Fibroblast of lung (primary cell): ENCODE measurements around the gene PFDN5. TPM values are rescaled to one million over a fixed set of nuclear protein-coding genes. Genes with fewer than 3 reads are reported as not detected.

Experiments used
- DNase-seq, 2 donors: peaks; one replicate each; pipeline versions ENCODE4 v3.0.0 to v3.0.0-alpha.2; 2010; ENCODE audit warnings: low read depth in 2 of 2
- H2AFZ ChIP-seq: 2 replicates; pipeline ENCODE4 v1.5.1; 2012; ENCODE audit warnings: low read length, control low read depth, inconsistent platforms
- H3K27ac ChIP-seq: 2 replicates; pipeline ENCODE4 v1.5.1; 2011; ENCODE audit warnings: low read length, control low read depth; ENCODE audit not compliant: insufficient read depth
- H3K27me3 ChIP-seq: 2 replicates; pipeline ENCODE4 v1.5.1; 2011; ENCODE audit warnings: mild to moderate bottlenecking, low read length; ENCODE audit not compliant: control insufficient read depth, insufficient read depth
- H3K36me3 ChIP-seq: 2 replicates; pipeline ENCODE4 v1.5.1; 2011; ENCODE audit warnings: low read length; ENCODE audit not compliant: control insufficient read depth, insufficient read depth
- H3K4me1 ChIP-seq: 2 replicates; pipeline ENCODE4 v1.5.1; 2011; ENCODE audit warnings: low read length; ENCODE audit not compliant: control insufficient read depth, insufficient read depth; ENCODE audit errors: extremely low read depth
- H3K4me2 ChIP-seq: 2 replicates; pipeline ENCODE4 v1.5.1; 2011; ENCODE audit warnings: low read length, control low read depth; ENCODE audit not compliant: insufficient read depth; ENCODE audit errors: extremely low read depth
- H3K4me3 ChIP-seq, 4 experiments: fragments of 200-600 bp in 1 of 4; sonication (generic) in 1 of 4; replicated peaks in 1 of 4; 2 replicates each; pipeline ENCODE4 v1.5.1; 2011 to 2016; ENCODE audit warnings: low read length in 4 of 4, low read depth in 3 of 4, mild to moderate bottlenecking in 3 of 4, control low read depth in 2 of 4, inconsistent platforms in 1 of 4, mixed read lengths in 1 of 4; ENCODE audit not compliant: insufficient read depth in 1 of 4; ENCODE audit errors: control extremely low read depth in 1 of 4
- H3K79me2 ChIP-seq: 2 replicates; pipeline ENCODE4 v1.5.1; 2012; ENCODE audit warnings: mild to moderate bottlenecking, low read length, inconsistent platforms; ENCODE audit not compliant: control insufficient read depth, insufficient read depth
- H3K9ac ChIP-seq: 2 replicates; pipeline ENCODE4 v1.5.1; 2011; ENCODE audit warnings: mild to moderate bottlenecking, low read length, control low read depth; ENCODE audit not compliant: insufficient read depth
- H3K9me3 ChIP-seq: 2 replicates; pipeline ENCODE4 v1.5.1; 2012; ENCODE audit warnings: low read depth, low read length; ENCODE audit not compliant: control insufficient read depth, insufficient read depth
- H4K20me1 ChIP-seq: 2 replicates; pipeline ENCODE4 v1.5.1; 2011; ENCODE audit warnings: low read length; ENCODE audit not compliant: control insufficient read depth, insufficient read depth; ENCODE audit errors: extremely low read depth
- CTCF ChIP-seq, 2 donors: IDR thresholded peaks in 1 of 2; conservative IDR thresholded peaks in 1 of 2; 1 replicate in 1 of 2; 2 replicates in 1 of 2; pipeline ENCODE4 v1.5.1; 2011 to 2012; ENCODE audit warnings: low read length in 2 of 2, control low read depth in 1 of 2, inconsistent platforms in 1 of 2, low read depth in 1 of 2, mild to moderate bottlenecking in 1 of 2
- EZH2 ChIP-seq: IDR thresholded peaks from 2 replicates; pipeline ENCODE4 v1.5.1; 2012; ENCODE audit warnings: low read length, control low read depth, mild to moderate bottlenecking; ENCODE audit errors: missing control alignments
- polyA plus RNA-seq, 2 donors: library from polyadenylated mRNA; depleted of rRNA in 1 of 2; stranded (reverse) in 1 of 2; unstranded in 1 of 2; fragments of >200 nt; gene quantifications; 2 replicates each; pipeline ENCODE4 v1.2.1, GENCODE V29; 2011 to 2012; ENCODE audit warnings: missing spikeins in 1 of 2
- total RNA-seq: library from RNA; depleted of rRNA; stranded (reverse); fragments of >200 nt; gene quantifications from 2 replicates; pipeline ENCODE4 v1.2.1, GENCODE V29; 2014

PFDN5 gene
- total and polyA plus RNA-seq, 2 donors (not counting 1 experiment from before 2014, with no cell fraction given): 735 to 1,007 TPM

DNA sequence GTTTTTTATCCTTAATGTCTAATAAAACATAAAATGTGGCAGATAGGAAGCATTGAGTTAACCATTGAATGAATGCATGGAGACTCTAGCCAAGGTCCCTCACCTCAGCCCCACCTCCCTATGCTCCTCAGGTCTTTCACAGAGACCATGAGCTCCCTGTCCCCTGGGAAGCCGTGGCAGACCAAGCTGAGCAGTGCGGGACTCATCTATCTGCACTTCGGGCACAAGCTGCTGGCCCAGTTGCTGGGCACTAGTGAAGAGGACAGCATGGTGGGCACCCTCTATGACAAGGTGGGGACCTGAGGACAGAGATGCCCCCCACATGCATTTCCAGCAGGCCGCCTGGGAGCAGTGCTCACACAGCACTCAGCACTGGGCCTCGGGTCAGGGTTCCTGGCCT is 7.6 kb downstream of the PFDN5 start:
- no peaks in the 10 kb centered on the region for H3K27me3 ChIP-seq
- DNase-seq: no peak
- peaks cover 23% of the 10 kb centered on the region for H3K79me2 ChIP-seq
- no peaks in the 10 kb centered on the region for H3K9me3 ChIP-seq
- H4K20me1 ChIP-seq: no peaks in the 10 kb centered on the region
- no peak overlapping the region for H3K4me2 ChIP-seq
- no peak overlapping the region for H3K4me3 ChIP-seq
- H3K27ac ChIP-seq: no peak overlapping the region
- peaks cover 9% of the 10 kb centered on the region for H3K36me3 ChIP-seq
- peaks cover 10% of the 10 kb centered on the region for H3K4me1 ChIP-seq
- H3K9ac ChIP-seq: no peak overlapping the region
- no peak overlapping the region for H2AFZ ChIP-seq
- TF ChIP-seq CTCF (conservative IDR thresholded peaks at IDR 0.05 in 1 of 2, IDR thresholded peaks at IDR 0.05 in 1 of 2; ENCODE audit: low read depth in 1 of 2, low read length in 2 of 2) (no peak), EZH2 (no peak)

DNA sequence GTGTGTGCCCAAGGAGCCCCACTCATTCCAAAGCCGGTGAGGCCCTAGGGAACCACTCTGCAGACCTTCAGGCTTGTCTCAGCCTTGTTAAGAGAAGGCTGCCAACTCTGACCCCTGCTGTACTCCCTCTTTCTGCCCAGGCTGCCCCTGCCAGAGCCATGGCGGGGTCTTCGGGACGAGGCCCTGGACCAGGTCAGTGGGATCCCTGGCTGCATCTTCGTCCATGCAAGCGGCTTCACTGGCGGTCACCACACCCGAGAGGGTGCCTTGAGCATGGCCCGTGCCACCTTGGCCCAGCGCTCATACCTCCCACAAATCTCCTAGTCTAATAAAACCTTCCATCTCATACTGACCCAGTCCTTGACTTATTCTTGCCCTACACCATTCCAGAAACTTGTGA is 11.5 kb downstream of the PFDN5 start:
- DNase-seq: no peak

DNA sequence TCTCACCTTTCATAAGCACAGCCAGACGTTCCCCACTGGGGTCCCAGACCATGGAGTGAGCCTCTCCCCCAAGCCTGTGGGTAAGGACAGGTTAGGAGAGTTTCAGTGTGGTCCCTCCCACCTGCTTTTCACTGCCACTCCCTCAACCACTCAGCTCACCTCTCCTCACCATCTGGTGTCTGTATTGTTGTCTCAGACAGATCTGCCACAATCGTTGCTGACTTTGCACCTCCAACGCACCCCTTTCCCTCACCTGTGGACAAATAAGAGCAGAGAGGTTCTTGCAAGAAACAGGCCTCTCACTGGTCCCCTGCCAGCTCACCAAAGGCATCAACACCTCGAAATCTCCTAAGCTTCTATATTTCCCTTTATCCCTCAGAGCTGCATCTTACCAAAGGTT is 12.9 kb downstream of the PFDN5 start:
- TF ChIP-seq EZH2 (no peak), CTCF (conservative IDR thresholded peaks at IDR 0.05 in 1 of 2, IDR thresholded peaks at IDR 0.05 in 1 of 2; ENCODE audit: low read depth in 1 of 2, low read length in 2 of 2) (no peak)
- no peak overlapping the region for H3K4me2 ChIP-seq
- no peaks in the 10 kb centered on the region for H3K27me3 ChIP-seq
- H3K9me3 ChIP-seq: no peaks in the 10 kb centered on the region
- no peak overlapping the region for H3K4me3 ChIP-seq
- H3K9ac ChIP-seq: no peak overlapping the region
- no peaks in the 10 kb centered on the region for H3K79me2 ChIP-seq
- no peak overlapping the region for H3K27ac ChIP-seq
- H3K36me3 ChIP-seq: peaks cover 14% of the 10 kb centered on the region
- no peak for DNase-seq
- no peaks in the 10 kb centered on the region for H3K4me1 ChIP-seq
- no peaks in the 10 kb centered on the region for H4K20me1 ChIP-seq
- no peak overlapping the region for H2AFZ ChIP-seq

More for the DNA sequence above, 11.5 kb downstream of the PFDN5 start:
- H3K4me2 ChIP-seq: no peak overlapping the region
- no peaks in the 10 kb centered on the region for H3K27me3 ChIP-seq
- peaks cover 9% of the 10 kb centered on the region for H3K79me2 ChIP-seq
- H3K4me3 ChIP-seq: no peak overlapping the region
- H4K20me1 ChIP-seq: no peaks in the 10 kb centered on the region
- peaks cover 18% of the 10 kb centered on the region for H3K36me3 ChIP-seq
- TF ChIP-seq CTCF (conservative IDR thresholded peaks at IDR 0.05 in 1 of 2, IDR thresholded peaks at IDR 0.05 in 1 of 2; ENCODE audit: low read depth in 1 of 2, low read length in 2 of 2): no peak
- no peak for TF ChIP-seq EZH2
- H2AFZ ChIP-seq: no peak overlapping the region
- H3K4me1 ChIP-seq: no peaks in the 10 kb centered on the region
- H3K27ac ChIP-seq: no peak overlapping the region
- H3K9me3 ChIP-seq: no peaks in the 10 kb centered on the region
- no peak overlapping the region for H3K9ac ChIP-seq
